ENCODE results near the gene DDX20.

DDX20 gene

GRCh38 chr1:111738133-111738435 is 17.6 kb upstream of the DDX20 start:
- H3K4me3 ChIP-seq (ENCODE audit: insufficient read depth in 1 of 2, low read depth in 1 of 2, low read length in 2 of 2): peak overlapping the region; percentile 80 to 89
- H3K9me3 ChIP-seq (ENCODE audit: control insufficient read depth, low read length): no peaks in the 10 kb centered on the region
- H4K8ac ChIP-seq (ENCODE audit: low read length): no peak overlapping the region
- H4K91ac ChIP-seq (ENCODE audit: low read length): peak overlapping the region; percentile 95
- peak overlapping the region in 1 of 2 experiments; percentile 45 for H3K4ac ChIP-seq (ENCODE audit: low read depth in 1 of 2, low read length in 2 of 2)
- peak overlapping the region; percentile 87 to 99 for H3K18ac ChIP-seq (ENCODE audit: low read depth in 1 of 2, low read length in 2 of 2)
- no peak overlapping the region for H3K23ac ChIP-seq (ENCODE audit: low read length in 2 of 2)
- no peak overlapping the region for H2BK15ac ChIP-seq (ENCODE audit: low read depth, poor library complexity, severe bottlenecking)
- H2BK5ac ChIP-seq (ENCODE audit: low read depth, low read length, poor library complexity, severe bottlenecking): no peak overlapping the region
- no peak for DNase-seq
- H2BK12ac ChIP-seq (ENCODE audit: low read length in 2 of 2): peak overlapping the region in 1 of 2 experiments; percentile 73
- H3K36me3 ChIP-seq (ENCODE audit: control insufficient read depth in 1 of 2, insufficient read depth in 2 of 2, low read depth in 1 of 2, low read length in 2 of 2): peaks cover 4 to 13% of the 10 kb centered on the region in 2 experiments
- peaks cover 18% of the 10 kb centered on the region for H3K79me1 ChIP-seq (replicated peaks; ENCODE audit: low read length, poor library complexity, severe bottlenecking)
- no peak overlapping the region for H2AK5ac ChIP-seq (ENCODE audit: low read length, severe bottlenecking)
- no peaks in the 10 kb centered on the region for H3K27me3 ChIP-seq (ENCODE audit: control insufficient read depth in 1 of 2, insufficient read depth in 1 of 2, low read length in 2 of 2)
- H3K27ac ChIP-seq (ENCODE audit: low read length, poor library complexity, severe bottlenecking): peak overlapping the region; percentile 18
- H3K9ac ChIP-seq (ENCODE audit: low read length): peak overlapping the region; percentile 98
- 8% methylated on average over 6 of the region's 9 CpGs for WGBS
- no peak overlapping the region for H3K14ac ChIP-seq (ENCODE audit: low read length in 2 of 2)
- H3K4me1 ChIP-seq (ENCODE audit: control insufficient read depth, insufficient read depth, low read depth, low read length): peaks cover 28% of the 10 kb centered on the region
- H2AFZ ChIP-seq (ENCODE audit: low read depth, low read length): no peak overlapping the region
- H2BK120ac ChIP-seq (ENCODE audit: low read depth, low read length): no peak overlapping the region
- peak overlapping the region; percentile 98 for H3K4me2 ChIP-seq (ENCODE audit: low read length, poor library complexity, severe bottlenecking)

- Histone ChIP-seq H3K9ac (ENCODE audit: low read length) (peak overlapping the region; percentile 98), H2BK120ac (ENCODE audit: low read depth, low read length) (peak overlapping the region; percentile 75), H2BK15ac (ENCODE audit: low read depth, poor library complexity, severe bottlenecking) (peak overlapping the region; percentile 82), H3K4me3 (ENCODE audit: insufficient read depth in 1 of 2, low read depth in 1 of 2, low read length in 2 of 2) (peak overlapping the region; percentile 80 to 89), H2BK5ac (ENCODE audit: low read depth, low read length, poor library complexity, severe bottlenecking) (peak overlapping the region; percentile 94), H3K36me3 (ENCODE audit: control insufficient read depth in 1 of 2, insufficient read depth in 2 of 2, low read depth in 1 of 2, low read length in 2 of 2) (peaks cover 4 to 13% of the 10 kb centered on the region in 2 experiments), H3K14ac (ENCODE audit: low read length in 2 of 2) (peak overlapping the region in 1 of 2 experiments; percentile 93), H3K18ac (ENCODE audit: low read depth in 1 of 2, low read length in 2 of 2) (peak overlapping the region; percentile 87 to 99), H3K27ac (ENCODE audit: low read length, poor library complexity, severe bottlenecking) (peak overlapping the region; percentile 92), H2AK5ac (ENCODE audit: low read length, severe bottlenecking) (no peak overlapping the region), H2BK12ac (ENCODE audit: low read length in 2 of 2) (peak overlapping the region in 1 of 2 experiments; percentile 73), H4K8ac (ENCODE audit: low read length) (peak overlapping the region; percentile 72), H3K9me3 (ENCODE audit: control insufficient read depth, low read length) (no peaks in the 10 kb centered on the region), H3K23ac (ENCODE audit: low read length in 2 of 2) (peak overlapping the region; percentile 16 to 25), H3K27me3 (ENCODE audit: control insufficient read depth in 1 of 2, insufficient read depth in 1 of 2, low read length in 2 of 2) (no peaks in the 10 kb centered on the region), H2AFZ (ENCODE audit: low read depth, low read length) (no peak overlapping the region), H3K4me2 (ENCODE audit: low read length, poor library complexity, severe bottlenecking) (peak overlapping the region; percentile 98), H3K4me1 (ENCODE audit: control insufficient read depth, insufficient read depth, low read depth, low read length) (peaks cover 28% of the 10 kb centered on the region), H3K4ac (ENCODE audit: low read depth in 1 of 2, low read length in 2 of 2) (peak overlapping the region; percentile 72 to 82), H3K79me1 (replicated peaks; ENCODE audit: low read length, poor library complexity, severe bottlenecking) (peaks cover 13% of the 10 kb centered on the region), H4K91ac (ENCODE audit: low read length) (peak overlapping the region; percentile 95)
- DNase-seq: peak; percentile 82
- WGBS: under 1% methylated on average over 56 of the region's 61 CpGs
Observed at GRCh38 chr1:111738436-111739193, 17.1 kb upstream of the DDX20 start.

GRCh38 chr1:111739194-111739924 is 16.3 kb upstream of the DDX20 start, which contains the start of gene INKA2:
Gene INKA2 (minus strand): TSS chr1:111739395. CDS start chr1:111739242, 153 bp downstream.
- DNase-seq: peak; percentile 93
- peak within 1 kb of the TSS; percentile 98 for H3K9ac ChIP-seq (ENCODE audit: low read length)

More at GRCh38 chr1:111739194-111739924, 16.3 kb upstream of the DDX20 start, which contains the start of gene INKA2:
- Histone ChIP-seq H3K79me1 (replicated peaks; ENCODE audit: low read length, poor library complexity, severe bottlenecking) (peaks cover 9% of the 10 kb centered on the region), H3K23ac (ENCODE audit: low read length in 2 of 2) (peak within 1 kb of the TSS; percentile 16 to 25), H3K4me2 (ENCODE audit: low read length, poor library complexity, severe bottlenecking) (peak within 1 kb of the TSS; percentile 98), H3K18ac (ENCODE audit: low read depth in 1 of 2, low read length in 2 of 2) (peak within 1 kb of the TSS; percentile 87 to 99), H3K4me1 (ENCODE audit: control insufficient read depth, insufficient read depth, low read depth, low read length) (peaks cover 27% of the 10 kb centered on the region), H2AK5ac (ENCODE audit: low read length, severe bottlenecking) (no peak within 1 kb of the TSS), H2BK12ac (ENCODE audit: low read length in 2 of 2) (peak within 1 kb of the TSS in 1 of 2 experiments; percentile 73), H3K36me3 (ENCODE audit: control insufficient read depth in 1 of 2, insufficient read depth in 2 of 2, low read depth in 1 of 2, low read length in 2 of 2) (peaks cover 4 to 13% of the 10 kb centered on the region in 2 experiments), H2BK15ac (ENCODE audit: low read depth, poor library complexity, severe bottlenecking) (peak within 1 kb of the TSS; percentile 82), H3K27me3 (ENCODE audit: control insufficient read depth in 1 of 2, insufficient read depth in 1 of 2, low read length in 2 of 2) (no peaks in the 10 kb centered on the region), H4K91ac (ENCODE audit: low read length) (peak within 1 kb of the TSS; percentile 95), H3K9me3 (ENCODE audit: control insufficient read depth, low read length) (no peaks in the 10 kb centered on the region), H3K4ac (ENCODE audit: low read depth in 1 of 2, low read length in 2 of 2) (peak within 1 kb of the TSS; percentile 72 to 82), H3K27ac (ENCODE audit: low read length, poor library complexity, severe bottlenecking) (peak within 1 kb of the TSS; percentile 92), H3K4me3 (ENCODE audit: insufficient read depth in 1 of 2, low read depth in 1 of 2, low read length in 2 of 2) (peak within 1 kb of the TSS; percentile 80 to 89), H2AFZ (ENCODE audit: low read depth, low read length) (peak within 1 kb of the TSS; percentile 48), H2BK5ac (ENCODE audit: low read depth, low read length, poor library complexity, severe bottlenecking) (peak within 1 kb of the TSS; percentile 94), H4K8ac (ENCODE audit: low read length) (peak within 1 kb of the TSS; percentile 72), H3K14ac (ENCODE audit: low read length in 2 of 2) (peak within 1 kb of the TSS in 1 of 2 experiments; percentile 93), H2BK120ac (ENCODE audit: low read depth, low read length) (peak within 1 kb of the TSS; percentile 75)
- under 1% methylated on average over 34 of the region's 59 CpGs for WGBS
